H9 (cell line): Measurements from ENCODE around the gene EPHB2. TPM values are rescaled to one million over a fixed set of nuclear protein-coding genes. Genes with fewer than 3 reads are reported as not detected.

Experiments used
- DNase-seq: peaks from one replicate; pipeline ENCODE4 v3.0.0-alpha.2; 2017
- H2AFZ ChIP-seq: one replicate; pipeline ENCODE4 v1.6.1; 2013; ENCODE audit warnings: mild to moderate bottlenecking, low read length, control low read depth, moderate library complexity
- H2AK5ac ChIP-seq: 2 replicates; pipeline ENCODE4 v1.6.1; 2013; ENCODE audit warnings: low read length, control low read depth, mixed read lengths; ENCODE audit not compliant: insufficient read length
- H2BK120ac ChIP-seq: one replicate; pipeline ENCODE4 v1.6.1; 2013; ENCODE audit warnings: low read depth, mild to moderate bottlenecking, low read length, control low read depth, inconsistent platforms; ENCODE audit not compliant: poor library complexity, severe bottlenecking
- H2BK12ac ChIP-seq: 2 replicates; pipeline ENCODE4 v1.6.1; 2013; ENCODE audit warnings: low read length, control low read depth, mixed read lengths, low read depth; ENCODE audit not compliant: insufficient read length
- H2BK15ac ChIP-seq: 2 replicates; pipeline ENCODE4 v1.6.1; 2013; ENCODE audit warnings: low read depth, low read length, control low read depth
- H2BK20ac ChIP-seq: one replicate; pipeline ENCODE4 v1.6.1; 2013; ENCODE audit warnings: low read depth, mild to moderate bottlenecking, low read length, control low read depth, inconsistent platforms; ENCODE audit not compliant: poor library complexity, severe bottlenecking
- H2BK5ac ChIP-seq: 2 replicates; pipeline ENCODE4 v1.6.1; 2013; ENCODE audit warnings: low read length, control low read depth, mixed read lengths; ENCODE audit not compliant: insufficient read length
- H3K14ac ChIP-seq: 2 replicates; pipeline ENCODE4 v1.6.1; 2013; ENCODE audit warnings: low read length, control low read depth; ENCODE audit not compliant: insufficient read depth
- H3K18ac ChIP-seq: 2 replicates; pipeline ENCODE4 v1.6.1; 2013; ENCODE audit warnings: low read depth, mild to moderate bottlenecking, mixed read lengths, low read length, control low read depth; ENCODE audit not compliant: insufficient read length
- H3K23ac ChIP-seq: 2 replicates; pipeline ENCODE4 v1.6.1; 2013; ENCODE audit warnings: low read length, control low read depth, mixed read lengths, low read depth; ENCODE audit not compliant: insufficient read length
- H3K23me2 ChIP-seq: 2 replicates; pipeline ENCODE4 v1.6.1; 2013; ENCODE audit warnings: low read depth, mild to moderate bottlenecking, mixed read lengths, low read length, control low read depth; ENCODE audit not compliant: insufficient read length, poor library complexity, severe bottlenecking
- H3K27ac ChIP-seq: 2 replicates; pipeline ENCODE4 v1.5.1; 2013; ENCODE audit warnings: low read length, control low read depth, mixed read lengths, low read depth; ENCODE audit not compliant: insufficient read length
- H3K27me3 ChIP-seq: 2 replicates; pipeline ENCODE4 v1.6.1; 2013; ENCODE audit warnings: low read length, control low read depth, inconsistent platforms; ENCODE audit not compliant: insufficient read depth
- H3K4ac ChIP-seq: 2 replicates; pipeline ENCODE4 v1.6.1; 2013; ENCODE audit warnings: low read depth, mild to moderate bottlenecking, control low read depth, inconsistent platforms, low read length, moderate library complexity
- H3K4me1 ChIP-seq: 2 replicates; pipeline ENCODE4 v1.6.1; 2013; ENCODE audit warnings: low read length, control low read depth, inconsistent platforms; ENCODE audit not compliant: insufficient read depth
- H3K4me2 ChIP-seq: 2 replicates; pipeline ENCODE4 v1.6.1; 2013; ENCODE audit warnings: low read length, control low read depth, mixed read lengths; ENCODE audit not compliant: insufficient read length, insufficient read depth
- H3K56ac ChIP-seq: 2 replicates; pipeline ENCODE4 v1.6.1; 2013; ENCODE audit warnings: low read depth, mild to moderate bottlenecking, mixed read lengths, low read length, control low read depth; ENCODE audit not compliant: insufficient read length
- H3K79me1 ChIP-seq: 2 replicates; pipeline ENCODE4 v1.6.1; 2013; ENCODE audit warnings: low read depth, mild to moderate bottlenecking, moderate library complexity, low read length, control low read depth, inconsistent platforms; ENCODE audit not compliant: insufficient read depth, poor library complexity, severe bottlenecking
- H3K79me2 ChIP-seq: 2 replicates; pipeline ENCODE4 v1.6.1; 2013; ENCODE audit warnings: low read length, control low read depth, inconsistent platforms; ENCODE audit not compliant: insufficient read depth
- H3K9ac ChIP-seq: 2 replicates; pipeline ENCODE4 v1.6.1; 2013; ENCODE audit warnings: low read length, control low read depth, mixed read lengths; ENCODE audit not compliant: insufficient read length; ENCODE audit errors: extremely low read depth
- H3K9me3 ChIP-seq: one replicate; pipeline ENCODE4 v1.6.1; 2013; ENCODE audit warnings: low read depth, low read length, inconsistent platforms; ENCODE audit not compliant: control insufficient read depth
- H3T11ph ChIP-seq: one replicate; pipeline ENCODE4 v1.6.1; 2013; ENCODE audit warnings: mild to moderate bottlenecking, low read length, control low read depth, inconsistent platforms
- H4K20me1 ChIP-seq: one replicate; pipeline ENCODE4 v1.6.1; 2013; ENCODE audit not compliant: control insufficient read depth, insufficient read length, insufficient read depth
- H4K5ac ChIP-seq: 2 replicates; pipeline ENCODE4 v1.6.1; 2013; ENCODE audit warnings: low read depth, mild to moderate bottlenecking, mixed read lengths, low read length, control low read depth; ENCODE audit not compliant: insufficient read length
- H4K8ac ChIP-seq: replicated peaks from 2 replicates; pipeline ENCODE4 v1.6.1; 2013; ENCODE audit warnings: low read length, control low read depth, mixed read lengths, low read depth; ENCODE audit not compliant: insufficient read length
- H4K91ac ChIP-seq: 2 replicates; pipeline ENCODE4 v1.6.1; 2013; ENCODE audit warnings: low read depth, mild to moderate bottlenecking, moderate library complexity, mixed read lengths, low read length, control low read depth; ENCODE audit not compliant: insufficient read length
- H3K27ac Mint-ChIP-seq, 3 experiments: 2 replicates in 2 of 3; 3 replicates in 1 of 3; pipeline ENCODE4 v1.8.0; 2020 to 2021; ENCODE audit warnings: mixed read lengths in 3 of 3, mild to moderate bottlenecking in 1 of 3, moderate library complexity in 1 of 3
- H3K27me3 Mint-ChIP-seq: 2 replicates; pipeline ENCODE4 v1.8.0; 2021; ENCODE audit warnings: low read depth, mild to moderate bottlenecking, moderate library complexity, mixed read lengths
- H3K36me3 Mint-ChIP-seq, 3 experiments: 2 replicates in 2 of 3; 3 replicates in 1 of 3; pipeline ENCODE4 v1.8.0; 2020 to 2021; ENCODE audit warnings: low read depth in 3 of 3, mixed read lengths in 3 of 3; ENCODE audit not compliant: insufficient read depth in 1 of 3
- H3K4me1 Mint-ChIP-seq, 2 experiments: 2 replicates each; pipeline ENCODE4 v1.8.0; 2020; ENCODE audit warnings: mixed read lengths in 2 of 2
- H3K4me3 Mint-ChIP-seq, 2 experiments: 2 replicates in 1 of 2; 3 replicates in 1 of 2; pipeline ENCODE4 v1.8.0; 2020 to 2021; ENCODE audit warnings: mild to moderate bottlenecking in 2 of 2, mixed read lengths in 2 of 2, moderate library complexity in 1 of 2
- H3K9me3 Mint-ChIP-seq, 2 experiments: 2 replicates in 1 of 2; 3 replicates in 1 of 2; pipeline ENCODE4 v1.8.0; 2020; ENCODE audit warnings: mild to moderate bottlenecking in 2 of 2, mixed read lengths in 2 of 2, moderate library complexity in 1 of 2
- WGBS: extraction: QIAGEN DNeasy Blood & Tissue Kit; methylation state at CpG from one replicate; pipeline ENCODE4 v1.1.7; 2013; ENCODE audit warnings: missing lambda C conversion rate, low lambda C conversion rate, mixed read lengths; ENCODE audit not compliant: insufficient read length; ENCODE audit errors: extremely low coverage; 5-methylcytosine and 5-hydroxymethylcytosine counted together
- total RNA-seq: library from RNA; stranded (reverse); gene quantifications from 2 replicates; pipeline ENCODE4 v1.2.1, GENCODE V29; 2021
- TF ChIP-seq, protein P1 (sequence below): fragments of 200-600 bp; sonication (generic); conservative IDR thresholded peaks from 3 replicates; pipeline ENCODE4 v1.8.0; 2021; ENCODE audit warnings: antibody characterized with exemption, mild to moderate bottlenecking

EPHB2 gene
- total RNA-seq, 1 experiment from 2014 or later: 9.5 TPM

DNA sequence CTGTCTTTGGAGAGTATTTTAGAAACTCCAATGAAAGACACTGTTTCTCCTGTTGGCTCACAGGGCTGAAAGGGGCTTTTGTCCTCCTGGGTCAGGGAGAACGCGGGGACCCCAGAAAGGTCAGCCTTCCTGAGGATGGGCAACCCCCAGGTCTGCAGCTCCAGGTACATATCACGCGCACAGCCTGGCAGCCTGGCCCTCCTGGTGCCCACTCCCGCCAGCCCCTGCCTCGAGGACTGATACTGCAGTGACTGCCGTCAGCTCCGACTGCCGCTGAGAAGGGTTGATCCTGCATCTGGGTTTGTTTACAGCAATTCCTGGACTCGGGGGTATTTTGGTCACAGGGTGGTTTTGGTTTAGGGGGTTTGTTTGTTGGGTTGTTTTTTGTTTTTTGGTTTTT lies 203.5 kb downstream of the EPHB2 start:
- no peaks in the 10 kb centered on the region for H3K23me2 ChIP-seq
- peaks cover 12 to 18% of the 10 kb centered on the region in 2 experiments for H3K4me1 Mint-ChIP-seq
- no peak overlapping the region for H3K27ac ChIP-seq
- H3K9me3 ChIP-seq: no peaks in the 10 kb centered on the region
- TF ChIP-seq, protein P1, sequence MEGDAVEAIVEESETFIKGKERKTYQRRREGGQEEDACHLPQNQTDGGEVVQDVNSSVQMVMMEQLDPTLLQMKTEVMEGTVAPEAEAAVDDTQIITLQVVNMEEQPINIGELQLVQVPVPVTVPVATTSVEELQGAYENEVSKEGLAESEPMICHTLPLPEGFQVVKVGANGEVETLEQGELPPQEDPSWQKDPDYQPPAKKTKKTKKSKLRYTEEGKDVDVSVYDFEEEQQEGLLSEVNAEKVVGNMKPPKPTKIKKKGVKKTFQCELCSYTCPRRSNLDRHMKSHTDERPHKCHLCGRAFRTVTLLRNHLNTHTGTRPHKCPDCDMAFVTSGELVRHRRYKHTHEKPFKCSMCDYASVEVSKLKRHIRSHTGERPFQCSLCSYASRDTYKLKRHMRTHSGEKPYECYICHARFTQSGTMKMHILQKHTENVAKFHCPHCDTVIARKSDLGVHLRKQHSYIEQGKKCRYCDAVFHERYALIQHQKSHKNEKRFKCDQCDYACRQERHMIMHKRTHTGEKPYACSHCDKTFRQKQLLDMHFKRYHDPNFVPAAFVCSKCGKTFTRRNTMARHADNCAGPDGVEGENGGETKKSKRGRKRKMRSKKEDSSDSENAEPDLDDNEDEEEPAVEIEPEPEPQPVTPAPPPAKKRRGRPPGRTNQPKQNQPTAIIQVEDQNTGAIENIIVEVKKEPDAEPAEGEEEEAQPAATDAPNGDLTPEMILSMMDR: no peak
- H4K8ac ChIP-seq: no peak overlapping the region
- whole genome bisulfite sequencing: no CpG with 5 or more reads among the region's 10 CpGs
- no peak overlapping the region for H2BK15ac ChIP-seq
- no peak overlapping the region for H3K4me3 Mint-ChIP-seq
- no peak overlapping the region for H3T11ph ChIP-seq
- H3K4me2 ChIP-seq: no peak overlapping the region
- H3K9ac ChIP-seq: no peak overlapping the region
- no peak overlapping the region; a peak in 1 of 7 replicates for H3K27ac Mint-ChIP-seq
- no peak overlapping the region for H2BK120ac ChIP-seq
- no peak overlapping the region for H3K56ac ChIP-seq
- H2AK5ac ChIP-seq: no peak overlapping the region
- H2AFZ ChIP-seq: no peak overlapping the region
- H4K91ac ChIP-seq: no peak overlapping the region
- H3K4me1 ChIP-seq: no peaks in the 10 kb centered on the region
- no peaks in the 10 kb centered on the region for H3K27me3 ChIP-seq
- no peaks in the 10 kb centered on the region for H4K20me1 ChIP-seq
- no peak for DNase-seq
- no peaks in the 10 kb centered on the region for H3K79me1 ChIP-seq
- no peaks in the 10 kb centered on the region; the same call in 1 of the 2 replicates for H3K27me3 Mint-ChIP-seq
- no peak overlapping the region for H2BK5ac ChIP-seq
- H4K5ac ChIP-seq: no peak overlapping the region
- H3K23ac ChIP-seq: no peak overlapping the region
- no peaks in the 10 kb centered on the region for H3K79me2 ChIP-seq
- H3K14ac ChIP-seq: no peak overlapping the region; the same call in 1 of the 2 replicates
- no peak overlapping the region for H2BK20ac ChIP-seq
- H3K4ac ChIP-seq: no peak overlapping the region
- no peaks in the 10 kb centered on the region for H3K36me3 Mint-ChIP-seq
- no peaks in the 10 kb centered on the region for H3K9me3 Mint-ChIP-seq
- no peak overlapping the region for H3K18ac ChIP-seq
- H2BK12ac ChIP-seq: no peak overlapping the region
